Lower leg skin (tissue), 4 donors: ENCODE measurements around the gene SORD. TPM values are rescaled to one million over a fixed set of nuclear protein-coding genes. Genes with fewer than 3 reads are reported as not detected.

Experiments
- DNase-seq, 2 donors: peaks; one replicate each; pipeline ENCODE4 v3.0.0-alpha.2; 2019; ENCODE audit warnings: low spot score in 2 of 2
- H3K4me3 ChIP-seq: fragments of 200-600 bp; sonication (generic); 2 replicates; pipeline ENCODE4 v1.5.1; 2017; ENCODE audit warnings: mild to moderate bottlenecking, low read depth; ENCODE audit not compliant: poor library complexity, severe bottlenecking
- CTCF ChIP-seq, 3 donors: fragments of 450-650 bp; IDR thresholded peaks; one replicate each; pipeline ENCODE4 v1.5.1; 2016; ENCODE audit warnings: antibody characterized with exemption in 3 of 3, mild to moderate bottlenecking in 3 of 3, moderate library complexity in 2 of 3
- POLR2A ChIP-seq, 2 donors: fragments of 450-650 bp; IDR thresholded peaks; one replicate each; pipeline ENCODE4 v1.6.1; 2016 to 2017; ENCODE audit warnings: antibody characterized with exemption in 2 of 2, mild to moderate bottlenecking in 1 of 2, moderate library complexity in 1 of 2
- WGBS, 2 donors: methylation state at CpG; one replicate each; pipeline ENCODE4 v1.1.5; 2018; 5-methylcytosine and 5-hydroxymethylcytosine counted together
- intact Hi-C: fragments of 100-400 bp; cut with DNase I; formaldehyde crosslinking; loops from one replicate; pipeline ENCODE4 v1.15.0; 2023; ENCODE audit warnings: low total_unique reads
- total RNA-seq, 4 donors: library from RNA; depleted of rRNA; stranded (reverse); fragments of >200 nt; gene quantifications; one replicate each; pipeline ENCODE4 v1.1.0, GENCODE V29; 2016

The SORD gene
- total RNA-seq, 4 donors from 2014 or later = 54.3 to 87.9 (median 83.9) TPM

GRCh38 chr15:45123397-45123796 lies 100.4 kb downstream of the SORD start:
- DNase-seq = no peak
- H3K4me3 ChIP-seq = no peak overlapping the region
- intact Hi-C loops = no loop called here
- TF ChIP-seq CTCF (IDR thresholded peaks at IDR 0.05) (no peak), POLR2A (IDR thresholded peaks at IDR 0.05) (no peak)

GRCh38 chr15:45126535-45127158 lies 103.7 kb downstream of the SORD start:
- DNase-seq = no peak
- H3K4me3 ChIP-seq = no peak overlapping the region
- TF ChIP-seq CTCF (IDR thresholded peaks at IDR 0.05) (no peak), POLR2A (IDR thresholded peaks at IDR 0.05) (no peak)
- intact Hi-C loops = no loop called here
- WGBS, 2 donors = 70 to 72% methylated on average over 2 of the region's 2 CpGs

Other genes with a start within 250 kb of the SORD start
- not detected for gene TERB2, start 66.5 kb upstream of the SORD start, total RNA-seq
- 10 to 100 TPM in 1 of 4 donors, 1 to 10 TPM in 3; 3.5 to 11.0 (median 3.9) TPM for gene DUOX2, start 91.0 kb downstream of the SORD start, total RNA-seq
- not detected for gene DUOXA2, start 91.1 kb downstream of the SORD start, total RNA-seq
- 100 to 1,000 TPM in 2 of 4 donors, 10 to 100 TPM in 2; 58.1 to 112 (median 99.0) TPM for gene DUOXA1, start 106.7 kb downstream of the SORD start, total RNA-seq
- 100 to 1,000 TPM in 2 of 4 donors, 10 to 100 TPM in 2; 90.1 to 162 (median 114) TPM for gene DUOX1, start 106.8 kb downstream of the SORD start, total RNA-seq
- 10 to 100 TPM in 2 of 4 donors, 1 to 10 TPM in 2; 6.0 to 19.4 (median 13.0) TPM for gene SHF, start 164.8 kb downstream of the SORD start, total RNA-seq
- not detected for gene SLC28A2, start 229.0 kb downstream of the SORD start, total RNA-seq